NB4 (cell line): ENCODE measurements around the gene PWWP2A.

ENCODE experiments used
- DNase-seq: peaks from one replicate; pipeline ENCODE4 v3.0.0; 2010; ENCODE audit warnings: low read depth
- H3K4me3 ChIP-seq: one replicate; pipeline ENCODE4 v1.5.1; 2011; ENCODE audit warnings: mild to moderate bottlenecking, low read depth, low read length, moderate library complexity
- MAX ChIP-seq: IDR thresholded peaks from 2 replicates; pipeline ENCODE4 v1.6.1; 2011; ENCODE audit warnings: low read depth, low read length
- MYC ChIP-seq: IDR thresholded peaks from 2 replicates; pipeline ENCODE4 v1.6.1; 2011; ENCODE audit warnings: low read depth, low read length
- POLR2A ChIP-seq: IDR thresholded peaks from 2 replicates; pipeline ENCODE4 v1.6.1; 2011; ENCODE audit warnings: mild to moderate bottlenecking; ENCODE audit not compliant: insufficient read length; ENCODE audit errors: extremely low read depth
- TF ChIP-seq, protein P1 (sequence below): IDR thresholded peaks from one replicate; pipeline ENCODE4 v1.5.1; 2012; ENCODE audit warnings: low read depth, low read length

The PWWP2A gene, protein sequence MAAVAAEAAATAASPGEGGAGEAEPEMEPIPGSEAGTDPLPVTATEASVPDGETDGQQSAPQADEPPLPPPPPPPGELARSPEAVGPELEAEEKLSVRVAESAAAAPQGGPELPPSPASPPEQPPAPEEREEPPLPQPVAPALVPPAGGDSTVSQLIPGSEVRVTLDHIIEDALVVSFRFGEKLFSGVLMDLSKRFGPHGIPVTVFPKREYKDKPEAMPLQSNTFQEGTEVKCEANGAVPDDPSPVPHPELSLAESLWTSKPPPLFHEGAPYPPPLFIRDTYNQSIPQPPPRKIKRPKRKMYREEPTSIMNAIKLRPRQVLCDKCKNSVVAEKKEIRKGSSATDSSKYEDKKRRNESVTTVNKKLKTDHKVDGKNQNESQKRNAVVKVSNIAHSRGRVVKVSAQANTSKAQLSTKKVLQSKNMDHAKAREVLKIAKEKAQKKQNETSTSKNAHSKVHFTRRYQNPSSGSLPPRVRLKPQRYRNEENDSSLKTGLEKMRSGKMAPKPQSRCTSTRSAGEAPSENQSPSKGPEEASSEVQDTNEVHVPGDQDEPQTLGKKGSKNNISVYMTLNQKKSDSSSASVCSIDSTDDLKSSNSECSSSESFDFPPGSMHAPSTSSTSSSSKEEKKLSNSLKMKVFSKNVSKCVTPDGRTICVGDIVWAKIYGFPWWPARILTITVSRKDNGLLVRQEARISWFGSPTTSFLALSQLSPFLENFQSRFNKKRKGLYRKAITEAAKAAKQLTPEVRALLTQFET

GRCh38 chr5:160119142-160119904 lies at the start of gene PWWP2A:
Gene PWWP2A (minus strand): TSS chr5:160119450. CDS start chr5:160119388, 62 bp downstream.
- peak within 1 kb of the TSS; percentile 81 for H3K4me3 ChIP-seq
- TF ChIP-seq MAX (peak; percentile 75), MYC (peak; percentile 42; the same call in 1 of the 2 replicates), POLR2A (peak; percentile 88)
- TF ChIP-seq, protein P1, sequence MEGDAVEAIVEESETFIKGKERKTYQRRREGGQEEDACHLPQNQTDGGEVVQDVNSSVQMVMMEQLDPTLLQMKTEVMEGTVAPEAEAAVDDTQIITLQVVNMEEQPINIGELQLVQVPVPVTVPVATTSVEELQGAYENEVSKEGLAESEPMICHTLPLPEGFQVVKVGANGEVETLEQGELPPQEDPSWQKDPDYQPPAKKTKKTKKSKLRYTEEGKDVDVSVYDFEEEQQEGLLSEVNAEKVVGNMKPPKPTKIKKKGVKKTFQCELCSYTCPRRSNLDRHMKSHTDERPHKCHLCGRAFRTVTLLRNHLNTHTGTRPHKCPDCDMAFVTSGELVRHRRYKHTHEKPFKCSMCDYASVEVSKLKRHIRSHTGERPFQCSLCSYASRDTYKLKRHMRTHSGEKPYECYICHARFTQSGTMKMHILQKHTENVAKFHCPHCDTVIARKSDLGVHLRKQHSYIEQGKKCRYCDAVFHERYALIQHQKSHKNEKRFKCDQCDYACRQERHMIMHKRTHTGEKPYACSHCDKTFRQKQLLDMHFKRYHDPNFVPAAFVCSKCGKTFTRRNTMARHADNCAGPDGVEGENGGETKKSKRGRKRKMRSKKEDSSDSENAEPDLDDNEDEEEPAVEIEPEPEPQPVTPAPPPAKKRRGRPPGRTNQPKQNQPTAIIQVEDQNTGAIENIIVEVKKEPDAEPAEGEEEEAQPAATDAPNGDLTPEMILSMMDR: no peak
- peak; percentile 100 for DNase-seq

DNA sequence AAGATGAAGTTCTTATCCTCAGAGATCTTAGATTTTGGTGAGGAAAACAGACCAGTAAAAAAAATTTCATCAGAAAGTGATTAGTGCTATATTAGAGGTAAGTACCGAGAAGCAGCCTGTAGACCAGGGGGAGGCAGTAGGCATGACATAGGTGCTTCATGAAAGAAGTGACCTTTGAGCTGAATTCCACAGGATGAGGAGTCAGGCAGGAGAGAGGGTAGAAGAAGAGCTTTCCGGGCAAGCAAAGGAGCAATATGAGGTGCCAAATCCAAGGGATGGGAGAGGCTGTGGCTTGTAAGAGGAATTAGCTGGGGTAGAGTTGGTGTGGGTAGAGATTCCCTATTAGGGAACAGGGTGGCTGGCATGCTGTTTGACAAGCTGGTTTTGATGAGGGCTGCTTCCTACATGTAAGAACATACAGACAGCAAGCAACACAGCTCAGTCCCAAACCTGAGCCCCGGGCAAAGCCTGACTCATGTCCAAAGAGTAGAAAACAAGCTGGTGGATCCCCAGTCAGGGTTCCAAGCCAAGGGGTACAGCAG lies 48.4 kb upstream of the PWWP2A start:
- TF ChIP-seq, protein P1: no peak
- no peak for TF ChIP-seq MYC
- no peak for TF ChIP-seq MAX
- no peak for TF ChIP-seq POLR2A
- DNase-seq: no peak
- H3K4me3 ChIP-seq: no peak overlapping the region

- H3K4me3 ChIP-seq: no peak overlapping the region
- TF ChIP-seq POLR2A (no peak), MAX (no peak), MYC (no peak)
- TF ChIP-seq, protein P1: no peak
Measured at GRCh38 chr5:160166973-160167623, 47.8 kb upstream of the PWWP2A start.

GRCh38 chr5:160166069-160166972 lies 47.1 kb upstream of the PWWP2A start:
- H3K4me3 ChIP-seq: no peak overlapping the region
- no peak for DNase-seq
- TF ChIP-seq MAX (no peak), MYC (no peak), POLR2A (no peak)
- TF ChIP-seq, protein P1: no peak

More at GRCh38 chr5:160166973-160167623, 47.8 kb upstream of the PWWP2A start:
- no peak for DNase-seq
